Esophagus squamous epithelium (tissue), 5 donors: ENCODE data around the gene SLC41A3. TPM values are rescaled to one million over a fixed set of nuclear protein-coding genes. Genes with fewer than 3 reads are reported as not detected.

Source experiments
- DNase-seq: peaks from one replicate; lab custom pipeline; 2025; lab: John Stamatoyannopoulos, UW
- H3K27ac ChIP-seq, 4 donors: fragments of 200-600 bp; sonication (generic); one replicate each; pipeline ENCODE4 v1.5.1; 2016 to 2019; ENCODE audit warnings: mild to moderate bottlenecking in 1 of 4
- H3K27me3 ChIP-seq, 4 donors: fragments of 200-600 bp; sonication (generic); 1 replicate in 3 of 4; 2 replicates in 1 of 4; pipeline versions ENCODE4 v1.5.1 to v1.6.0; 2017 to 2021; ENCODE audit warnings: antibody characterized with exemption in 1 of 4
- H3K36me3 ChIP-seq, 3 donors: fragments of 200-600 bp; sonication (generic); one replicate each; pipeline ENCODE4 v1.5.1; 2016 to 2019
- H3K4me1 ChIP-seq, 3 donors: fragments of 200-600 bp; sonication (generic); one replicate each; pipeline ENCODE4 v1.5.1; 2017 to 2019
- H3K4me3 ChIP-seq, 4 donors: fragments of 200-600 bp; sonication (generic); 1 replicate in 3 of 4; 2 replicates in 1 of 4; pipeline ENCODE4 v1.5.1; 2016 to 2019; ENCODE audit warnings: mild to moderate bottlenecking in 2 of 4, moderate library complexity in 1 of 4
- H3K9me3 ChIP-seq, 3 donors: fragments of 200-600 bp; sonication (generic); one replicate each; pipeline ENCODE4 v1.5.1; 2016 to 2019
- POLR2A ChIP-seq, 4 donors: fragments of 450-650 bp; IDR thresholded peaks; one replicate each; pipeline ENCODE4 v1.6.1; 2017; ENCODE audit warnings: antibody characterized with exemption in 4 of 4, mild to moderate bottlenecking in 4 of 4, moderate library complexity in 3 of 4
- WGBS, 2 donors: methylation state at CpG; one replicate each; pipeline ENCODE4 v1.1.5; 2018; 5-methylcytosine and 5-hydroxymethylcytosine counted together
- intact Hi-C: fragments of 100-400 bp; cut with DNase I; formaldehyde crosslinking; loops from one replicate; pipeline ENCODE4 v1.15.0; 2022
- total RNA-seq, 4 donors: library from RNA; depleted of rRNA; stranded (reverse); fragments of >200 nt; gene quantifications; one replicate each; pipeline ENCODE4 v1.1.0, GENCODE V29; 2016
- TF ChIP-seq, protein P1 (sequence below), 6 experiments: fragments of 450-650 bp in 4 of 6; fragments of 200-600 bp in 2 of 6; sonication (generic) in 2 of 6; IDR thresholded peaks; one replicate each; pipeline ENCODE4 v1.5.1; 2016 to 2019; ENCODE audit warnings: antibody characterized with exemption in 6 of 6, mild to moderate bottlenecking in 4 of 6, moderate library complexity in 4 of 6
- donor health status: DM: yes; HTN: yes; CAD: no.

The SLC41A3 gene
- total RNA-seq, 4 donors from 2014 or later = 17.7 to 46.5 (median 20.4) TPM

DNA sequence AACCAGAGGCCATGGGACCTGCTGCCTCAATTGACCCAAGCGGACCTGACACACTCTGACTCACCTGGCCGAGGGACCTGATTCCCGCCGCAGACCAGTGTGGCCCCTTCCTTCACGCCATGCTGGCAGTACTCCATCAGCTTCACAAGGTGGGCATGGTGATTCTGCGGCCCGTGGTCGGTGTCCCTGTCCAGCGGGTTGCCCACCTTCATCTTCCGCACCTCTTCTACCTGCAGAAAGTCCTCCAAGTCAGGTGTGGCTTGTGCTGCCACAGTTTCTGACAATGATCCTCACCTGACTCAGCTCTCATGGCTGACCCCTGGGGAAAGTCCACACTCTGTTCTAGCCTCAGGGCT lies 25.9 kb upstream of the SLC41A3 start:
- no peak for DNase-seq
- no peaks in the 10 kb centered on the region for H3K4me1 ChIP-seq
- no peak overlapping the region for H3K27ac ChIP-seq
- no peaks in the 10 kb centered on the region for H3K36me3 ChIP-seq
- H3K4me3 ChIP-seq = no peak overlapping the region
- intact Hi-C loops = no loop called here
- 85 to 94% methylated on average over 6 to 10 of the region's 10 CpGs for WGBS, 2 donors
- no peak for TF ChIP-seq POLR2A (IDR thresholded peaks at IDR 0.05)
- H3K27me3 ChIP-seq = no peaks in the 10 kb centered on the region
- H3K9me3 ChIP-seq = no peaks in the 10 kb centered on the region

- no peaks in the 10 kb centered on the region for H3K27me3 ChIP-seq
- no peak overlapping the region for H3K4me3 ChIP-seq
- no peaks in the 10 kb centered on the region for H3K4me1 ChIP-seq
- TF ChIP-seq, protein P1, sequence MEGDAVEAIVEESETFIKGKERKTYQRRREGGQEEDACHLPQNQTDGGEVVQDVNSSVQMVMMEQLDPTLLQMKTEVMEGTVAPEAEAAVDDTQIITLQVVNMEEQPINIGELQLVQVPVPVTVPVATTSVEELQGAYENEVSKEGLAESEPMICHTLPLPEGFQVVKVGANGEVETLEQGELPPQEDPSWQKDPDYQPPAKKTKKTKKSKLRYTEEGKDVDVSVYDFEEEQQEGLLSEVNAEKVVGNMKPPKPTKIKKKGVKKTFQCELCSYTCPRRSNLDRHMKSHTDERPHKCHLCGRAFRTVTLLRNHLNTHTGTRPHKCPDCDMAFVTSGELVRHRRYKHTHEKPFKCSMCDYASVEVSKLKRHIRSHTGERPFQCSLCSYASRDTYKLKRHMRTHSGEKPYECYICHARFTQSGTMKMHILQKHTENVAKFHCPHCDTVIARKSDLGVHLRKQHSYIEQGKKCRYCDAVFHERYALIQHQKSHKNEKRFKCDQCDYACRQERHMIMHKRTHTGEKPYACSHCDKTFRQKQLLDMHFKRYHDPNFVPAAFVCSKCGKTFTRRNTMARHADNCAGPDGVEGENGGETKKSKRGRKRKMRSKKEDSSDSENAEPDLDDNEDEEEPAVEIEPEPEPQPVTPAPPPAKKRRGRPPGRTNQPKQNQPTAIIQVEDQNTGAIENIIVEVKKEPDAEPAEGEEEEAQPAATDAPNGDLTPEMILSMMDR (IDR thresholded peaks at IDR 0.05) = no peak
- no peak for TF ChIP-seq POLR2A (IDR thresholded peaks at IDR 0.05)
- 84 to 91% methylated on average over 10 to 11 of the region's 13 CpGs for WGBS, 2 donors
- H3K36me3 ChIP-seq = no peaks in the 10 kb centered on the region
- intact Hi-C loops = no loop called here
- no peak overlapping the region for H3K27ac ChIP-seq
- DNase-seq = no peak
- H3K9me3 ChIP-seq = no peaks in the 10 kb centered on the region
These were observed 25.4 kb upstream of the SLC41A3 start for GRCh38 chr3:126109146-126109879.

- Histone ChIP-seq H3K4me3 (no peak overlapping the region), H3K4me1 (peaks cover 0 to under 1% (median 0%) of the 10 kb centered on the region in 3 donors), H3K27ac (no peak overlapping the region), H3K27me3 (no peaks in the 10 kb centered on the region), H3K36me3 (no peaks in the 10 kb centered on the region), H3K9me3 (no peaks in the 10 kb centered on the region)
- intact Hi-C loops = no loop called here
- TF ChIP-seq POLR2A (IDR thresholded peaks at IDR 0.05) = no peak
- TF ChIP-seq, protein P1 (IDR thresholded peaks at IDR 0.05) = no peak
- no peak for DNase-seq
- 76 to 86% methylated on average over 4 to 5 of the region's 5 CpGs for WGBS, 2 donors
These were observed 24.7 kb upstream of the SLC41A3 start for GRCh38 chr3:126108676-126109050.

DNA sequence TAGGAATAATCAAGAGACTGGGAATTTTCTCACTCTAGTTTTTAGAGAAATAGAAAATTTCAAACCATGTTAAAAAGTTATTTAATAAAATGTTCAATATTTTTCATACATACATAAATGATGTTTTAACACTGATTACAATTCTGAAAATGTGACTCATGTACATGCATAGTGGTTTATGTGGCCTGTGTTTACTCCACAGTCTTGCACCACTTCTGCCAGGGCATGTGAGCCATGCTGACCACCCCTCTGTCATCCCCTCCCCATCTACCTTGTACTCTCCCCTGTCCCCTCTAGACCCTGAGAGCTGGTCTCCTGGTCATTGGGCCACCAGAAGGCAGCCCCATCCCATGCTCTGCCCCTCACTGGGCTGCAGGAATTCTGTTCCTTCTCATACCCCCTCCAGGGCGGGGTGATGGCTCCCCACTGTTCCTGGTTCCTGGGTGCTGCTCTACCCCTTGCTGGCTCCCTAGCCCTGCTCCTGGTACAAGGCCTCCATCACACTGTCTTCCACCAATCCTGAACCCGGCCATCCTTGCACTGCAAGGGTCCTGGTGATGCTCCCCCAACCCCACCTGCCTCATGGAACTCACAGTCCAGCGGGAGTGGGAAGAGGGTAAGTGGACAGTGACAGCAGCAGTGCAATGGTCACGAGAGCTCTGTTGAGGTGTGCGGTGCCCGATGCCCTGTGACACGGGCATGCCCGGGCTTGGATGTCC lies 24.2 kb upstream of the SLC41A3 start:
- Histone ChIP-seq H3K36me3 (no peaks in the 10 kb centered on the region), H3K27ac (no peak overlapping the region), H3K27me3 (no peaks in the 10 kb centered on the region), H3K9me3 (no peaks in the 10 kb centered on the region), H3K4me3 (no peak overlapping the region), H3K4me1 (peaks cover 0 to 6% (median 2%) of the 10 kb centered on the region in 3 donors)
- DNase-seq = no peak
- intact Hi-C loops = no loop called here
- 80 to 90% methylated on average over 2 to 5 of the region's 8 CpGs for WGBS, 2 donors
- TF ChIP-seq POLR2A (IDR thresholded peaks at IDR 0.05) = no peak
- TF ChIP-seq, protein P1 (IDR thresholded peaks at IDR 0.05) = no peak

GRCh38 chr3:126107203-126107939 lies 23.4 kb upstream of the SLC41A3 start:
- TF ChIP-seq, protein P1 (IDR thresholded peaks at IDR 0.05) = no peak
- TF ChIP-seq POLR2A (IDR thresholded peaks at IDR 0.05) = no peak
- DNase-seq = no peak
- no peaks in the 10 kb centered on the region for H3K27me3 ChIP-seq
- H3K4me1 ChIP-seq = peaks cover 0 to 14% (median 9%) of the 10 kb centered on the region in 3 donors
- intact Hi-C loops = no loop called here
- 85 to 93% methylated on average over 9 to 16 of the region's 17 CpGs for WGBS, 2 donors
- H3K36me3 ChIP-seq = no peaks in the 10 kb centered on the region
- H3K9me3 ChIP-seq = no peaks in the 10 kb centered on the region
- H3K27ac ChIP-seq = no peak overlapping the region
- no peak overlapping the region for H3K4me3 ChIP-seq
